Gastrocnemius medialis (tissue), 4 donors: Measurements from ENCODE around the gene NR1D1.

Experiments used
- CTCF ChIP-seq, 5 experiments: fragments of 450-650 bp in 3 of 5; fragments of 200-600 bp in 2 of 5; sonication (generic) in 2 of 5; IDR thresholded peaks in 4 of 5; conservative IDR thresholded peaks in 1 of 5; 1 replicate in 4 of 5; 2 replicates in 1 of 5; pipeline ENCODE4 v1.5.1; 2016 to 2019; ENCODE audit warnings: antibody characterized with exemption in 5 of 5, mild to moderate bottlenecking in 3 of 5, moderate library complexity in 3 of 5
- POLR2A ChIP-seq, 2 donors: fragments of 450-650 bp; IDR thresholded peaks; one replicate each; pipeline ENCODE4 v1.6.1; 2017; ENCODE audit warnings: antibody characterized with exemption in 2 of 2, mild to moderate bottlenecking in 2 of 2, moderate library complexity in 2 of 2

GRCh38 chr17:40093005-40093579 lies 7.3 kb downstream of the NR1D1 start:
- TF ChIP-seq POLR2A (IDR thresholded peaks at IDR 0.05) = no peak
- no peak for TF ChIP-seq CTCF (IDR thresholded peaks at IDR 0.05 in 4 of 5, conservative IDR thresholded peaks at IDR 0.05 in 1 of 5)
